GM12874 (cell line): Measurements from ENCODE around the gene TMEM209.

Experiments used
- TF ChIP-seq, protein P1 (sequence below): IDR thresholded peaks from 2 replicates; pipeline ENCODE4 v1.5.1; 2011; ENCODE audit warnings: low read depth, mild to moderate bottlenecking, control low read depth, low read length, moderate library complexity; ENCODE audit not compliant: insufficient read depth

The TMEM209 gene

DNA sequence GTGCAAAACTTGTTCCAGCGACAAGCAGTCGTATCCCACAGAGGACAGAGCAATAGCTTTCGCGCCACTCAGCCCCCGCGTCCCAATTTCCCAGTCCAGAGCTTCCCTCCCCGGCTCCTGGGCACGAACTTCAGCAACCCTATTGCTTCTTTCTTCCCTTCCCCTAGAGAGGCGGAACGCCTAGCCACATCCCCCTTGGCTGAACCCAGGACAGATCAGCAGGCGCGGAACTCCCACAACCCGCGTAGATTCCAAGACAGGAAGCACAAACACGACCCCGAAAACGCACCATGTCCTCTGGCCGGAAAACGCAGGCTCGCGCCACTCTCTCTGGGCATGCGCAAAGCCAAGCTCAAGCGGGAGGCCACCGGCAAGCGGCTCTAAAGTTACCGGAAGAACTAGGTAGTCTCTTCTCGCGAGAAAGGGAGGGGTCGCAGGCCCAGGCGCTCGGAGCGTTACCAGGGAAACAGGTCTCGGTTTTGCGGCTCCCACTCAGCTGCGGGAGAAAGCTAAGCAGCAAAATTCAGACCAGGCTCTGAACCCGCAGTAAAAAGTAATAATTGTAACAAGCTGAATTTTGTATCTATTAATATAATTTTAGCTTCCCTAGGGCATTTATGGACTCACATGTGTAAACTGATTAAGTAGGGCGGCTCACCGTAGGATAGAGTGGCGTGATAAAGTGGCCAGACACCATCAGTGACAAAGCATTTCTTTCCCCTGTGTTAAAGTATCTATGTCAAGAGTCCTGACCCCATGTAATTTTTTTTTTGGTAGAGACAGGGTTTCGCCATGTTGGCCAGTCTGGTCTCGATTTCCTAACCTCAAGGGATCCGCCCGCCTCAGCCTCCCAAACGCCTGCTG lies at the start of gene TMEM209:
Gene TMEM209 (minus strand): TSS at position 323 of the 864 bp plus-strand sequence. CDS start 31 bp downstream, at position 292.
- TF ChIP-seq, protein P1, sequence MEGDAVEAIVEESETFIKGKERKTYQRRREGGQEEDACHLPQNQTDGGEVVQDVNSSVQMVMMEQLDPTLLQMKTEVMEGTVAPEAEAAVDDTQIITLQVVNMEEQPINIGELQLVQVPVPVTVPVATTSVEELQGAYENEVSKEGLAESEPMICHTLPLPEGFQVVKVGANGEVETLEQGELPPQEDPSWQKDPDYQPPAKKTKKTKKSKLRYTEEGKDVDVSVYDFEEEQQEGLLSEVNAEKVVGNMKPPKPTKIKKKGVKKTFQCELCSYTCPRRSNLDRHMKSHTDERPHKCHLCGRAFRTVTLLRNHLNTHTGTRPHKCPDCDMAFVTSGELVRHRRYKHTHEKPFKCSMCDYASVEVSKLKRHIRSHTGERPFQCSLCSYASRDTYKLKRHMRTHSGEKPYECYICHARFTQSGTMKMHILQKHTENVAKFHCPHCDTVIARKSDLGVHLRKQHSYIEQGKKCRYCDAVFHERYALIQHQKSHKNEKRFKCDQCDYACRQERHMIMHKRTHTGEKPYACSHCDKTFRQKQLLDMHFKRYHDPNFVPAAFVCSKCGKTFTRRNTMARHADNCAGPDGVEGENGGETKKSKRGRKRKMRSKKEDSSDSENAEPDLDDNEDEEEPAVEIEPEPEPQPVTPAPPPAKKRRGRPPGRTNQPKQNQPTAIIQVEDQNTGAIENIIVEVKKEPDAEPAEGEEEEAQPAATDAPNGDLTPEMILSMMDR, result no peak

DNA sequence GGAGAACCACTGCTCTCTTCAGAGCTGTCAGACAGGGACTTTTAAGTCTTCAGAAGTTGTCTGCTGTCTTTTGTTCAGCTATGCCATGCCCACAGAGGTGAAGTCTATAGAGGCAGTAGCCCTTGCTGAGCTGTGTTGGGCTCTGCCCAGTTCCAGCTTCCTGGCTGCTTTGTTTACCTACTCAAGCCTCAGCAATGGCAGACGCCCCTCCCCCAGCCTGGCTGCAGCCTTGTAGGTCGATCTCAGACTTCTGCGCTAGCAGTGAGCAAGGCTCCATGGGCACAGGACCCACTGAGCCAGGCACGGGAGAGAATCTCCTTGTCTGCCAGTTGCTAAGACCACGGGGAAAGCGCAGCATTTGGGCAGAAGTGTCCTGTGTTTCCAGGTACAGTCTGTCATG lies 49.3 kb upstream of the TMEM209 start:
- TF ChIP-seq, protein P1, result no peak

DNA sequence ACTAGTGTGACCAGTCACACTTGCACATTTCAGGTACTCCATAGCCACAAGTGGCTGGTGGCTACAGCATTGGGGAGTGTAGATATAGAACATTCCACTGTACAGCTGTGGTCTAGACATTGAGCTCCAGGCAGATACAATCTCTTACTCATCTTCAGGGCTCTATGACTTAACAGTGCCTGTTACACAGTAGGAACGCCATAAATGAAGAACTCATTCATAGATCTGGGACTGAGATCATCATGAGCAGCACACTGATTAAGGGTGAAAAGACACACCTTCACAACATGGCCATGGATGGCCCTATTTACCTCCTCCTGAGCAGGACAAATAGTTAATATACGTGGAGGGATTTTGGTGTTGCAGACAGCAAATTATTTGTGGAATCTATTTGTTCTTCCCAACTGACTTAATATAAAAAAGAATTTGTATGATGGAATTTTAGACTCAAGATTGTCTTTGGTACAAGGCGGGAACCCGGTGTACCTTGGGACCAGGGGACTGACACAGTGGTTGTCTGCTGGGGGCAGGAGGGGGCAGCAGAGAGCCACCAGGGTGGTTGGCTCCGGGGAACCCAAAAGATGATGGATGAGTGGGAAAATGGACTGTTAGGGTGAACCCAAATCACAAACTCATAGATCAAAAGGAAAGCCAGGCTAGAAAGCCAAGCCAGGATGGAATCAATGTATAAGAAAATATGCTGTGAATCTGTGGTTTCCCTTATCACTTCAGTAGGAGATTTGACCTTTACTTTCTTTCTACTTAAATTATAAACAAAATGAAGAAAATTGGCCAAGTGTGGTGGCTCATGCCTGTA lies 37.2 kb upstream of the TMEM209 start:
- TF ChIP-seq, protein P1, result peak; percentile 87

DNA sequence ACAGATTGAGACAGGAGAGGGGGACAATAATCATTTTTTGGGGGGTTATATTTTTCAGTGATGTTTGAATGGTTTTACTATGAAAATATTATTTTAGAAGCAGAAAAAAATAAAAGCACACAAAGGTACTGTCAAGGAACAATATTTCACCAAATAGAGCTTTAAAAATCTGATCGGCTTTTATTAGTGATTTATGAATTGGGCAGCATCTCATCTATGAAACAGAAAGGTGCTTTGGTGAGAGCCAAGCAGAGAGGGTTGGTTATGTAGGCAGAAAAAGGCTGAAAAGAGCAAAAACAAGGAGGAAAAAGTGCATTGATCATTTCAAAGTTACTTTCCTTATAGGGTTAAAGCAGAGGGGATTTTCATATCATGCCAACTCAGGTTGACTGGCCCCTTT lies 35.0 kb upstream of the TMEM209 start:
- TF ChIP-seq, protein P1, result no peak

DNA sequence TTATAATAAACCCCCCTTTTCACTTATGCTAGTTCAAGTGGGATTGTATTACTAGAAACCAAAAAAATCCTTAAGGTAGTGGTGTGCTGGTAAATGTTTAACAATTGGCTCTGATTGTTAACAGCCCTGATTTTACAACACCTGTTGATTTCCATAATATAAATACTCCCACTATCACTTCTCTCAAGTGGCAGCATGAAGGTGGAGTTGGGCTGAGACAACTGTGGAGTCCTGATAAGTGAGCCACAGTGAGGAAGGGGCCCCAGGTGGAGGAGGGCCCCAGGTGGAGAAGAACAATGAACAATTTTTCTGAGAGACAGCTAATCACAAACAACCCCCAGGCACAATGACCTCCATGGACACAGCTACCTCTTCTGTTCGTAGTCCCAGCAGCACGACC lies 28.9 kb upstream of the TMEM209 start:
- TF ChIP-seq, protein P1, result no peak

DNA sequence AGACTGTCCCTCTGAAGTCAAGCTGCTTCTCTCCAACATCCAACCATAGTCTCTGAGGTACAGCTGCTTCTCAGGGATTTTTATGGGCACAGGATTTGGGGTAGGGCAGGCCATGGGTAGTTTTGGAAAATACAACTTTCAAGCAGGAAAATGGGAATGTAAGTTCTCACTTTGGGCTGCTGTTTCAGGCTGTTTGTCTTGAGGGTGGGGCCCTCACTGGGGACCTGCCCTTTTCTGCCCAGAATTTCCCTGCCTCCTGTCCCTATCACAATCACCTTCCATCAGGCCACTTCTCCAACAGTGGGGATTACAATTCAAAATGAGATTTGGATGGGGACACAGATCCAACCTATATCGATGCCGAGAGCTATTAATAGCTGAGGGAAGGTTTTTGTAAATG lies 27.0 kb upstream of the TMEM209 start:
- TF ChIP-seq, protein P1, result no peak

DNA sequence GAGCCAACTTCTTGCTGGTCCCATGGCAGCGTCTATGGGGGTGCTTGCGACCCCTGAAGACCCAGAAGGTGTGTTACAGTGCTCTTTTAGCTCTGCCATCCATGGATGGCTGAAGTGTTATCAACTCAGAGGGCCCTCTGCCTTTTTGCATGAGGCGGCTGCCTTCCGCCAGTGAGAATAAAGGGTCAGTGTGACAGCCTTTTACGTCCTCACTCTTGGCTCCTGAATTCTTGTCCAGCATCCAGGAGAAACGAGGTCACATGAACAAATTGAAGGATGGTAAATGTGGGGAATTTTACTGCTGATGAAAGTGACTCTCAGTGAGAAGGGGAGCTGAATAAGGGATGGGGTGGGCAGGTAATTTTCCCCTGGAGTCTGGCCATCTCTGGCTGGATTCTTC lies 26.6 kb upstream of the TMEM209 start:
- TF ChIP-seq, protein P1, result no peak
